Measurements from ENCODE around the gene COX6B2.
"Not testable (repeated sequence)": the region's sequence is repeated elsewhere in the genome, so short reads cannot be mapped to it uniquely, and the experiment has no call there.

The COX6B2 gene, protein sequence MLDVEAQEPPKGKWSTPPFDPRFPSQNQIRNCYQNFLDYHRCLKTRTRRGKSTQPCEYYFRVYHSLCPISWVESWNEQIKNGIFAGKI

DNA sequence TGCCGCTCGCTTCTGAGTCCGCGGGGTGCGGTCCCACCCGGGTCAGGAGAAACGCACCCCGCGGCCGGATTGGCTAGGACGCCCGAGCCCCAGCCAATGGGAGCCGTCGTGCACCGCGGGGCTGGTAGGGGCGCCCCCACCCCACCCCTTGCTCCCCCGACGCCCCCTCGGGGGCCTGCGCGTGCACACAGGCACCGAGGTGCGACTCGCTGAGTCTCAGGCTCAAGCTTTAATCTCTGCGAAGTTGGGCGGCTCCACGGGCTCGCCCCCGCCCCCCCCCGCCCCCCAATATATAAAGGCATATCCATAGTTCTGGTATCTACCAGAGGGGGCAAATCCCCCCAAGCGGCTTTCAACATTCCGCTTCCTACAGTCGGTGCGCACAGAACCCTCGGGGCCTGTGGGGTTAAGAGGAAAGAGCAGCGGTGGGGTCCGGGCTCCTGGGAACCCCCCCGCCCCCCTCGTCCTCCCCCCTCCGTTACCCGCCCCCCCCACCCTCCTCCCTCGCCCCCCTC is at the start of gene COX6B2:
Gene COX6B2, minus strand, starts transcription at position 22 of the 515 bp plus-strand sequence. CDS start 198 bp downstream, outside the sequence.
- DNase-seq = peak in 1 of 56 donors; percentile 38

DNA sequence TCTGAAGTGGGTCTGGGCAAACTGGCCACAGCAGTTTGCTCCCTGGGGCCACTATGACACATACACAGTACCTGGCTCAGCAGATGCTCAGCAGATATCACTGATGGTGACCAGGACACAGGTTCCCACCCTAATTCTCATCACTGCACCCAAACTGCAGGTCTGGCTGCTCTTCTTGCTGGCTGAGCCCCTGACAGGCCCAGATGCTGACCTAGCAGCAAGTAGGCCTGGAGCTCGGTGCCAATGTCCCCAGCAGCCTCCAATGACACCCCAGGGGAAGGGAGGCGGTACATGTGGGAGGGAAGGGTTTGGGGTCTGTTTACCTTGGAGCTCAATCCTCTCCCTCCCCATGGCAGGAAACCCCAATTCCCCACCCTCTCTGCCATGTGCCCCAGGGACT is 48.0 kb upstream of the COX6B2 start:
- DNase-seq = no peak

DNA sequence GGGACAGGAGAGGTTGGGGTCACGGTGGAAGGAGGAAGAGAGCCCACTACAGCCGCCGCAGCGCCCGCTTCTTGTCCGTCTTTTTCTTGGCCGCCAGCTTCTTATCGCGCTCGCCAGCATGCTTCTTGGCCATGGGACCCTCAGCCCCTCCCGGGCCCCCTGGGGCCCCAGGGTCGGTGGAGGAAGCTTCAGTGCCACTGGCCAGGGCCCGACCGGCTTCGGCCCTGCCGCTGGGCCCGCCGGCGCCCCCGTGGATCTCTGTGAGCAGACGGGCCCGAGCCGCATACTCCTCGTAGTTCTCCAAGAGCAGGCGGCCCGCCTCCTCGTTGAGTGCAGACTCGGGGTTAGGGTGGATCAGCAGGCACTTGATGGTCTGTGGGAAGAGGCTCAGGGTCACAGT is 46.9 kb upstream of the COX6B2 start:
- not testable (repeated sequence) for DNase-seq

DNA sequence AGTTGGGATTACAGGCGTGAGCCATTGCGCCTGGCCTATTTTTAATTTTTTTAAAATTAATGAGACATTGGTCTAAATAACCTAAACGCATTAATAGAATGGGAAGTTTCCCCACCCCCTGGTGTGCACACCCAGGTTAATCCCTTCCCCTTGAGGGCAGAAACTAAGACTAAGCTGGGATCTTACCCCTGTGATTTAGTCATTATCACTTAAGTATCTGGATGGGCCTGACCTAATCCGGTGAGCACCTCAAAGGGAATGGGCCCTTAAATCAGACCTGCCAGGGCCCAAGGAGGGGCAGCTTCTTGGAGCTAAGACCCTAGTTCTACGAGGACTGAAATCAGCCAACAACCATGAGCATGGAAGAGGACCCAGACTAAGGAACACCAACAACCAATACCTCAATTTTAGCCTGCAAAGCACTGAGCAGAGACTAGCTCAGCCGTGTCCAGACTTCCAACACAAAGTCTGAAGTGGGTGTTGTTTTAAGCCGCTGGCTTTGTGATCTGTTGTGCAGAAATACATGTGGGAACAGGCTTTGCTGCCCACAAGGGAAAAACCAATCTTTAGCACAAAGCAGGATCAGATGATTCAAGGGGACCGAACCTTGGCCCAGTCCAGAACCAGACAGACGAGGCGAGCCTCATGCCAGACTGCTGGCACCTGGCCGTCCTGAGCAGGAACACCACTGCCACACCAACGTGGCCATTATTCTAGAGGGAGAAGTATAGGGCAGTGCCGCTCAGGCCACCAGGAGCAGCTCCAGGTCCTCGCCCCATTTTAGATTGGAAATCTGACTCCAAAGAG is 46.0 kb upstream of the COX6B2 start:
- DNase-seq = no peak

DNA sequence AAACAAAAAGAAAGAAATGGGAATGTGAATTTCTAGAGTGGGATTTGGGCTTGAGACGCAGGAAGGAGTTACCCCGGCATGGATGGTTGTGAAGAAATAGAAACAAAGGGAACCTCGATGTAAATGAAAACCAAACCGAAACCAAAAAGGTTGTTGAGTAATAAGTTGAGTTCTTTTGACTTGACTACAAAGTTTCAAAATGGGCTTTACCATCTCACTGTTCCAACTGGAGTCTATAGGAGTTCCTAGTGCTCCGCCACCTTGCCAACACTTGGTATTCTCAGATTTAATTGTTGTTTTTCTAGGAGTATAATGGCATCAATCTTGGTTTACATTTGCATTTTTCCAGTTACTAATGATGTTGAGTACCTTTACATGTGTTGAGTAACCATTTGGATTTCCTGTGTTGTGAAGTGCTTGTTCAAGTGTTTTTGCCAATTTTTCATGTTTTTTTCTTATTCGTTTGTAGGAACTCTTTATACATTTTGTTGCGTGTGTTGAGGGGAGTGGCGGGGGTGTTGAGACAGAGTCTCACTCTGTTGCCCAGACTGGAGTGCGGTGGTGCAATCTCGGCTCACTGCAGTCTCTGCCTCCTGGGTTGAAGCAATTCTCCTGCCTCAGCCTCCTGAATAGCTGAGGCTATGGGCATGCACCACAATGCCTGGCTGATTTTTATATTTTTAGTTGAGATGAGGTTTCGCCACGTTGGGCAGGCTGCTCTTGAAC is 43.8 kb upstream of the COX6B2 start:
- no peak for DNase-seq

DNA sequence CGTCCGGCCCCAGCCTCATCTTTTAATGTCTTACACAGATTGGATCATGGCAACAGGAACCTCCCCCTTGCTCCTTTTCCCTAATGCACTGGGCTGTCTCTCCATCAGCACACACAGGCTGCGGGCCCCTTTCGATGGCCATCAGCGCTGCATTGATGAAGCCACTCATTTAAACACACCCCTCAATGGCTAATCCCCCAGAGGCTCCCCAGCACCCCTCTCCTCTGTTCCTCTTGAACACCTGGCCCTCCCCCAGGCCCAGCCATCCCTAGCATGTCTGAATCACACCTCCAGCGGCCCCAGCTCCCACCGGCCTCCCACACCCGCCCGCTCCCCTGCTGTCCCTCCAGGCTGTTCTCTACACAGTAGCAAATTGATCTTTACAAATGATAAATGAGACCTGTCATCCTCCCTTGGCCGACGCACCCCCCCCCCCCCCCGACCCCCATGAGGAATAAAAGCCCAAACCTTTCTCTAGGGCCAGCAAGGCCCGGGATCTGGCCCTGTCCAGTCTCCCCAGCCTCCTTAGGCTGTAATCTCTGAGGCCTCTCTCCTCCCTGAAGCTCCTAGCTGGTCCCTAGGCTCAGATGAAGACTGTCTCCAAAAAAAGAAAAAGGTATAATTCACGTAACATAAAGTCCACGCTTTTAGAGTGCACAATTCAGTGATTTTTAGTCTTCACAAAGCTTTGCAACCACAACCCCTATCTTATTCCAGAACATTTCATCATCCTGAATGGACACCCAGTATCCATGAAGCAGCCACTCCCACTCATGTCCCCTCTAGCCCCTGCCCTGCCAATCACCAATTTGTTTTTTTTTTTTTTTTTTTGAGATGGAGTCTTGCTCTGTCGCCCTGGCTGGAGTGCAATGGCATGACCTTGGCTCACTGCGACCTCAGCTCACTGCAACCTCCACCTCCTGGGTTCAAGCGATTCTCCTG is 38.6 kb upstream of the COX6B2 start:
- no peak for DNase-seq

DNA sequence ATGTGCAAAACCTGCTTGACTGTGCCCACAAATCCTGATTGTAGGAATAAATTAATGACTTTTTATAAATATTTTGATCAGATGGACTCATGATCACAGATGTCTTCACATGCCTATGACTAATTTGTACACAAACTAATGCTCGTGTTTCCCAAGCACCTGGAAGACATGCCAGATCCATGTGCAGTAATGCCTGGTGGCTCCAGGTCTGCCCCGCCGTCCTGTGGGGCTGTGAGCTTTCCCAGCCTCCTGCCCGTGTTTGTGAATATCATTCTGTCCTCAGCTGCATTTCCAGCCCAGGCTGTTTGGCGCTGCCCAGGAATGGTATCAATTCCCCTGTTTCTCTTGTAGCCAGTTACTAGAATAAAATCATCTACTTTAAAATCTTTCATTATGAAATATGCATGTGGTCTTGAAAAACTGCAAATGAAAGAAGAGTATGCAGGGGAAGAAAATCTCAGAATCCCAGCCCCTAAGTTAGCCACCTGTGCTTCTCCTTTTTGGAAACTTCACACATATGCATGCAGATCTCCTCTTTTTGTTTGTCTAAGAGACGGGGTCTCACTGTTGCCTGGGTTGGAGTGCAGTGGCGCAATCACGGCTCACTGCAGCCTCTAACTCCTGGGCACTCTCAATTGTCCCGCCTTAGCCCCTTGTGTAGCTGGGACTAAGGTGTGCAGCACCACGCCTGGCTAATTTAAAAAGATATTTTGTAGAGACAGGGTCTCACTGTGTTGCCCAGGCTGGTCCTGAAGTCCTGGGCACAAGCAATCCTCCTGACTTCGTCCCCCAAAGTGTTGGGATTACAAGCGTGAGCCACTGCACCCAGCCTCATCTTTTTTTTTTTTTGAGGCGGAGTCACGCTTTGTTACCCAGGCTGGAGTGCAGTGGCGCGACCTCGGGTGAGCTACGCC is 37.4 kb upstream of the COX6B2 start:
- DNase-seq = no peak

DNA sequence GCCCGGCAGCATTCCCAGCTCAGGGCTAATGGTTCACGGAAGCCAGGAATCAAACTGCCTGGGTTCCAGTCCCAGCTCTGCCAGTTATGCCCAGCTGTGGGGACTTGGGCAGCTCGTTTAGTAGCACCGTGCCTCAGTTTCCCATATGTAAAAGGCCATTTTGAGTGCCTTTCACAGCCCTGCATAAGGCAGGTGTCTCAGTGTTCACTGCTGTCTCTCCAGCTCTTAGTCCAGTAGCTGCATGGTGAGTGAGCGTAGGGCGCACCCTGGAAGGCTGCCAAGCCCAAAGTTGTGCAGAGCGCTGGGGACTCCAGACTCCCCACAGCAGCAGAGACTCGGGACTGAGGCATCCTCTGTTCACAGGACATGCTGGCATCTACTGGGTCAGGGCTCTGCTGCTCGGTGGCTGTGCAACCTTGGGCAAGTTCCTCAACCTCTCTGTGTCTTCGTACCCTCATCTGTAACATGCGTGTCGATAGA is 36.7 kb upstream of the COX6B2 start:
- no peak for DNase-seq

DNA sequence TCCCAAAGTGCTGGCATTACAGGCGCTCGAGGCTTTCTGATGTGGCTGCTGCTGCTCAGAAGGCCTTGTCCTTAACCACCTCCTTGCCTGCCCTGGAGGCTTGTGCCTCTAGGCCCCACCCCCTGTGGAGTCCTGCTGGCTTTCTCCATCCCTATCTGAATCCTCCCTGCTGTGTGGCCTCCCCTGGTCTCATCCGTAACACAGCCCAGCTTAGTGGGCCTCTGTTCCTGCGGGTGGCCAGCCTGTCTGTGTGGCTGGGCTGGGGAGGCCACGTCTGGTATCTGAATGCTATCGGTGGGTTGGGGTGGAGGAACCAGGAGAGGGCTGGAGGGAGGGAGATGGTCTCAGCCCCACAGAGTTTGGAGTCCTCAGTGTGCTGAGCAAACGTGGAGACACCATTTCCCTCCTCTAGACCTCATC is 36.0 kb upstream of the COX6B2 start:
- DNase-seq = no peak

DNA sequence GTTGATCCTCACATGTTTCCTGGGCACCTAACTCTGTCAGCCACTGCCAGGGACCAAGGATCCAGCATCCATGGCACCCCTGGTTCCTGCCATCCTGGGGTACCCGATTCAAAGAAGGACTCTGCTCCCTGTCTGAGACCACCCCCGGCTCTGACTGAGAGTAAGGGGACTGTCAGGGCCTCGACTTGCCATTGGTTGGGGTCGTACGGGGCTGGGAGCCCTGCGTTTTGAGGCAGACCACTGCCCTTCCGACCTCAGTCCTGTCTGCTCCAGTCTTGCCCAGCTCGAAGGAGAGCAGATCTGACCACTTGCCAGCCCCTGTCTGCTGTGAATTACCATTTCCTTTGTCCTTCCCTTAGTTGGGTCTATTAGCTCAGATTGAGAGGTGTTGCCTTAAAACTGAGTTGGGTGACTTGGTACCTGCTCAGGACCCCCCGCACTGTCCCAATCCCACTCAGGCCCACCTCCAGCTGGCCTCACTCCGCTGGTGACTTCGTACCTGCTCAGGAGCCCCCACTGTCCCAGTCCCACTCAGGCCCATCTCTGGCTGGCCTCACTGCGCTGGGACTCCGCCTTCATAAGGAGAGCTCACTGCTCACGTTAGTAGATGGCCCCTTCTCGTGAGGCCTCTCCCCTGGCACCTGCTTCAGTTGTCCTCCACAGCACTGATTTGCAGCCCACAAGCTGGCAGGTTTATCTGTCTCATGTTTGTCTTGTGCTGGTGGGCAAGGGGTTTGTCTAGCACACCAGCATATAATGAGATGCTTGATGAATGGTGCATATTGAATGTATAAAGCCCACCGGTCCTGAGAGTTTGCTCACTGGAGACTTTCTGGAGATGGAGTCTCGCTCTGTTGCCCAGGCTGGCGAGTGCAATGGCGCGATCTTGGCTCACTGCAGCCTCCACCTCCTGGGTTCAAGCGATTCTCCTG is 35.1 kb upstream of the COX6B2 start:
- no peak for DNase-seq

DNA sequence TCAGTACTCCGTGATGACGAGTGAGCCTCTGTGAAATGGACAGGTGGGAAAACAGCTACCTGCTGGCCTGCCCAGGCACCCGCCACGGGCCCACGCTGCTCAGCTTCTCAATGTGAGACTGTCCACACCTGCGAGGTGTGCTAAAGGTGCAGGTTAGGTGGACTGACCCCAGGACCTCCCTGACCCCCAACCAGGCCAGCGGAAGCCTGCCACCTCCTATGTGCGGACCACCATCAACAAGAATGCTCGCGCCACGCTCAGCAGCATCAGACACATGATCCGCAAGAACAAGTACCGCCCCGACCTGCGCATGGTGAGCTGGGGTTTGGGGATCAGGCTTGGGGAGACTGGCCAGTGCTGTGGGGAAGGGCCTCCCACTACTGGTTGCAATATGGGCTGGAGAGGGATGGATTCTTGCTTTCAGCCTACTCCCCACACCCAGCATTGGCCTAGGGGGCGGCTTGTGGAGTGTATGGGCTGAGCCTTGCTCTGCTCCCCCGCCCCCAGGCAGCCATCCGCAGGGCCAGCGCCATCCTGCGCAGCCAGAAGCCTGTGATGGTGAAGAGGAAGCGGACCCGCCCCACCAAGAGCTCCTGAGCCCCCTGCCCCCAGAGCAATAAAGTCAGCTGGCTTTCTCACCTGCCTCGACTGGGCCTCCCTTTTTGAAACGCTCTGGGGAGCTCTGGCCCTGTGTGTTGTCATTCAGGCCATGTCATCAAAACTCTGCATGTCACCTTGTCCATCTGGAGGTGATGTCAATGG is 33.4 kb upstream of the COX6B2 start:
- no peak for DNase-seq

DNA sequence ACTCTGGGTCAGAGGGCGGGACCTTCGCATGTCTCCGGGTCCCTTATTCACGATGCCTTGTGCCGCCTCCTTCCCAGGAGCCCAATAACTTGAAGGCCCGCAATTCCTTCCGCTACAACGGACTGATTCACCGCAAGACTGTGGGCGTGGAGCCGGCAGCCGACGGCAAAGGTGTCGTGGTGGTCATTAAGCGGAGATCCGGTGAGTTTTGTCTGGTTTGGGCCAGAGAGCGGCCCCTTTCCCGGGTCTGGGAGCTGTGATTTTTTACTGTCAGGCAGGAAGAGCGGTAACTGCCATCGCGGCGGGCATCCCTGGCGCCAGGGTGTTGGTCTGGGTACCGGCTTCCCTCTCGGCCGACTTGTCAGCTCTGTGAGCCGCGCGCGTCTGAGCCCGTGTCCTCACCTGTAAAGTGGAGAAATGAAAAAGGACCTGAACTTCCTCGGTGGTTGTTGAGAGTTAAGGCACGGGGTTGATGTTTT is 32.0 kb upstream of the COX6B2 start:
- no peak for DNase-seq

DNA sequence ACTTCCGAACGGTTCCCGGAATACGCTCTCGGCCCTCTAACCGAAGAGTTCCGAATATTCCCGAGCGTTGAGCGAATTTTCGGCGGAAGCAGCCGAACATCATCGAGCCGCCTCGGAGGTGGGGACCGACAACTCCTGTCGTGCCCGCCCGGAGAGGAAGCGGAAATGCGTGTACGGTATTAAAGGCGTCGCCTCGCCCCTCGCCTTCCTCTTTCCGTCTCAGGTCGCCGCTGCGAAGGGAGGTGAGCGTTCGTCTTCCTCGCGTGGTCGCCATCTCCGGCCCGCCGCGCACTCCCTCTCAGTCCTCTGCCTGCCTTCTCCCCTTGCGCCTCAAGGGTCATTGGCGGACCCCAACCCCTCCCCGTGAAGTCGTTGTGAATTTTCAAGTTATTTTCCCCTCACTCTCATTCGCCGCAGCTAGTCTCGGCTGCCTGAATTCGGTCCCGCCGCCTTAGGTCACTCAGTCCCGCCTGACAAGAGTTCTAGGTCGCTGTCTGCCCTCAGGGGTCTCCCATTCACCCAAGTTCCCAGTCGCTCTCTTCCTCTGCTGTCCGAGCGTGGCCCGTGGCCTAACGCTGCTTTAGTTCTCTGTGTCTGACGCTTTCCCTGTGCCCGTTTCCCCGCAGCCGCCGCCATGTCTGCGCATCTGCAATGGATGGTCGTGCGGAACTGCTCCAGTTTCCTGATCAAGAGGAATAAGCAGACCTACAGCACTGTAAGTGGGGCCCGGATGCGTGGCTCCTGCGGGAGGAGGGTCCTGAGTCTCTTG is 31.4 kb upstream of the COX6B2 start, which contains the start of gene RPL28:
Gene RPL28, plus strand, starts transcription at position 209 of the 769 bp plus-strand sequence. Its CDS starts 426 bp downstream, at position 635.
- DNase-seq = peak in 55 of 56 donors; percentile 83 to 99 (median 97)

DNA sequence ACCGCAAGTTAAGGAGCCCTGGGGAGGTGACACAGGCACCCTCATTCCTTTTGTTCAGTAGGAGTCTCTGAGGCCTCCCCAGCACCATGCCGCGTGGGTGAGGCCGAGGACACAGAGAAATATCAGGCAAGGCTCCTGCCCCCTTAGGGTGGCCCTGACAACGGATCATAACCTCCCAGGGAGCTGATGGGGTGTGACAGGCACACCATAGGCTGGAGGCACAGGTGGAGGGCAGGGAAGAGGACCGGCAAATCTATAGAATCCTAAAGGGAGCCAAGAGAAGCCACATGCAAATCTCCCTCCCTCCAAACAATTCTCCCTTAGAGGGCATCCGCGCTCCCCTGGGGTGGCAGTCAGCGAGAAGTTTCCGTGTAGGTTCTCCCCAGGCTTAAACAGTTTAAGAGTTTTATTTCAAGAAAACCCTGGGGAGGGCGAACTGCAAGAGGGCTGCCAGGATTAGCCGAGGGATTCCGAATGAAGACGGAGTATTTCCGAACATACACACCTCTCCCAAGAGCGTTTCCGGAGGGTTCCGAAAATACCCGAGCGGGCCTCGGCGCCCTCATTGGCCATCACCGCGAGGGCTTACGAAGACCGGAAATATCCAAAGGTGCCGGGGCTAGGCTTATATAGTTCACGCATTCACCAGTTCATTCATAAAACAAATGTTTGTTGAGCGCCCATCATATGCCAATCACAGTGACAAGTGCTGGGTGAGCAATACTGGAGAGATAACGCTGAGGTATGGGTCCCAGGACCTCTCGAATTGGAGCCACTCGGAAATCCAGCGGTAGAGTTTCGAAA is 30.6 kb upstream of the COX6B2 start:
- DNase-seq = peak in 55 of 56 donors; percentile 27 to 98 (median 90)

DNA sequence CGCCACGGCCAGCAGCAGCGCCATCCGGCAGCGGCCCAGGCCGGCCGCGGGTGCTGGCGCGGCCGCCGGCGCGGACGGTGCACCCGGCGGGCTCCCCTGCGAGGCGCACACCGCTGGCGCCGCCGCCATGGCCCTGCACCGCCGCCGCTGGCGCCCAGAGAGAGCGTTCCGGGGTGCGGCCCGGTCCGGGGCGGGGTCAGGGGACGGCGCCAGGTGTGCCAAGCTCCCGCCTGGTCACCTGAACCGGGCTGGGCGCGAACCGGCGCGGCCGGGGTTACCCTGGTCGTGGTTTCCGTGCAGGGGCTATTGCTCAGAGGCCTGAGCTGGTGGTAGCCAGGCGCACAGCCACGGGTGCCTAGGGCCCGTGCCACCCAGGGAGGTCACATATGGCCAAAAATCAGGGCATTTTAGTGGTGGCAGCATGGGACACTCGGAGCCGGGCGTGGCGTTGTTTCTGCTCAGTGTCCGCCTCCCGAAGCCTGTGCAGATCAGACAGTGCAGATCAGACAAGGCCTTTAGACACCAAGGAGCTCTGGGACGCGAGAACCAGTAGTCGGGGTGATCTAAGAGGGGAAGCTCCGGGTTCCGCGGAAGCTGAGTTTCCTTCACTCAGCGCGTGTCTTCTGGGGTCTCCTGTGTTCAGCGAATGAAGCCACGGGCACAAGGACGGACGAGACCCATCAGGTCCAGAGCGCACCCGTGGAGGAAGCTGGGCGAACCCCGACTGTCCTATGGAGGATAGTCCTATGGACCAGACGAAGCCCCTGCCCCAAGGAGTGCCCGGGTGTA is 29.8 kb upstream of the COX6B2 start, which contains the start of gene TMEM238:
Gene TMEM238, minus strand, starts transcription at position 162 of the 789 bp plus-strand sequence. Its CDS starts 33 bp downstream, at position 129.
- DNase-seq = peak in 20 of 56 donors; percentile 8 to 58 (median 41)
